ENCODE data around the gene NCAM2. TPM values are rescaled to one million over a fixed set of nuclear protein-coding genes. Genes with fewer than 3 reads are reported as not detected.

Gene NCAM2
- polyA plus RNA-seq, 3 donors: 0.13 to 0.90 (median 0.45) TPM

GRCh38 chr21:21151231-21151630 lies 153.0 kb downstream of the NCAM2 start:
- H3K27ac ChIP-seq (ENCODE audit: low read depth, low read length): no peak overlapping the region
- WGBS, 3 donors: 70 to 89% (median 87%) methylated on average over 3 of the region's 3 CpGs

- H3K27ac ChIP-seq (ENCODE audit: low read depth, low read length): no peak overlapping the region
Observed at GRCh38 chr21:21156397-21156796, 158.2 kb downstream of the NCAM2 start.

- 55 to 80% (median 75%) methylated on average over 4 of the region's 4 CpGs for WGBS, 3 donors
Observed at GRCh38 chr21:21156957-21157356, 158.7 kb downstream of the NCAM2 start.

GRCh38 chr21:21158376-21158918 lies 160.2 kb downstream of the NCAM2 start:
- no peak overlapping the region for H3K27ac ChIP-seq (ENCODE audit: low read depth, low read length)
- 77 to 92% (median 90%) methylated on average over 12 of the region's 12 CpGs for WGBS, 3 donors

More at GRCh38 chr21:21156957-21157356, 158.7 kb downstream of the NCAM2 start:
- no peak overlapping the region for H3K27ac ChIP-seq (ENCODE audit: low read depth, low read length)

GRCh38 chr21:21159253-21159899 lies 161.2 kb downstream of the NCAM2 start:
- no peak overlapping the region for H3K27ac ChIP-seq (ENCODE audit: low read depth, low read length)
- WGBS, 3 donors: 64 to 75% (median 74%) methylated on average over 3 of the region's 3 CpGs

- no peak overlapping the region for H3K27ac ChIP-seq (ENCODE audit: low read depth, low read length)
- 57 to 77% (median 62%) methylated on average over 4 of the region's 4 CpGs for WGBS, 3 donors
Observed at GRCh38 chr21:21162786-21163185, 164.6 kb downstream of the NCAM2 start.

GRCh38 chr21:21163904-21164303 lies 165.7 kb downstream of the NCAM2 start:
- 11 to 17% (median 16%) methylated on average over 1 of the region's 1 CpG for WGBS, 3 donors
- no peak overlapping the region for H3K27ac ChIP-seq (ENCODE audit: low read depth, low read length)

- 63 to 89% (median 81%) methylated on average over 2 of the region's 2 CpGs for WGBS, 3 donors
- no peak overlapping the region for H3K27ac ChIP-seq (ENCODE audit: low read depth, low read length)
Observed at GRCh38 chr21:21165063-21165645, 166.9 kb downstream of the NCAM2 start.

GRCh38 chr21:21174676-21175075 lies 176.5 kb downstream of the NCAM2 start:
- WGBS, 3 donors: 86 to 94% (median 88%) methylated on average over 2 of the region's 2 CpGs
- H3K27ac ChIP-seq (ENCODE audit: low read depth, low read length): no peak overlapping the region

- WGBS, 3 donors: 0 to 11% (median 0%) methylated on average over 1 of the region's 1 CpG
- H3K27ac ChIP-seq (ENCODE audit: low read depth, low read length): no peak overlapping the region
Observed at GRCh38 chr21:21175798-21176334, 177.7 kb downstream of the NCAM2 start.

GRCh38 chr21:21177353-21177986 lies 179.3 kb downstream of the NCAM2 start:
- 74 to 86% (median 84%) methylated on average over 1 of the region's 1 CpG for WGBS, 3 donors
- no peak overlapping the region for H3K27ac ChIP-seq (ENCODE audit: low read depth, low read length)

GRCh38 chr21:21179619-21180298 lies 181.6 kb downstream of the NCAM2 start:
- WGBS, 3 donors: 68 to 85% (median 82%) methylated on average over 7 of the region's 7 CpGs
- H3K27ac ChIP-seq (ENCODE audit: low read depth, low read length): no peak overlapping the region

GRCh38 chr21:21182401-21183010 lies 184.3 kb downstream of the NCAM2 start:
- WGBS, 3 donors: 48 to 64% (median 63%) methylated on average over 3 of the region's 3 CpGs

GRCh38 chr21:21183092-21183491 lies 184.9 kb downstream of the NCAM2 start:
- WGBS, 3 donors: 67 to 84% (median 83%) methylated on average over 3 of the region's 3 CpGs
- no peak overlapping the region for H3K27ac ChIP-seq (ENCODE audit: low read depth, low read length)

More at GRCh38 chr21:21182401-21183010, 184.3 kb downstream of the NCAM2 start:
- no peak overlapping the region for H3K27ac ChIP-seq (ENCODE audit: low read depth, low read length)

GRCh38 chr21:21184771-21185528 lies 186.7 kb downstream of the NCAM2 start:
- WGBS, 3 donors: 74 to 84% (median 80%) methylated on average over 4 of the region's 4 CpGs
- H3K27ac ChIP-seq (ENCODE audit: low read depth, low read length): no peak overlapping the region

- no peak overlapping the region for H3K27ac ChIP-seq (ENCODE audit: low read depth, low read length)
- 23 to 86% (median 78%) methylated on average over 2 of the region's 2 CpGs for WGBS, 3 donors
Observed at GRCh38 chr21:21187579-21187978, 189.4 kb downstream of the NCAM2 start.

GRCh38 chr21:21188513-21189195 lies 190.4 kb downstream of the NCAM2 start:
- 58 to 73% (median 58%) methylated on average over 2 of the region's 2 CpGs for WGBS, 3 donors
- no peak overlapping the region for H3K27ac ChIP-seq (ENCODE audit: low read depth, low read length)

All from adipose tissue (tissue), 3 donors.